Measurements from ENCODE around the gene FMNL3. TPM values are rescaled to one million over a fixed set of nuclear protein-coding genes. Genes with fewer than 3 reads are reported as not detected.
"Not testable (repeated sequence)": the region's sequence is repeated elsewhere in the genome, so short reads cannot be mapped to it uniquely, and the experiment has no call there.

The FMNL3 gene
- polyA plus RNA-seq, 4 donors, result 0.89 to 8.8 (median 4.1) TPM

DNA sequence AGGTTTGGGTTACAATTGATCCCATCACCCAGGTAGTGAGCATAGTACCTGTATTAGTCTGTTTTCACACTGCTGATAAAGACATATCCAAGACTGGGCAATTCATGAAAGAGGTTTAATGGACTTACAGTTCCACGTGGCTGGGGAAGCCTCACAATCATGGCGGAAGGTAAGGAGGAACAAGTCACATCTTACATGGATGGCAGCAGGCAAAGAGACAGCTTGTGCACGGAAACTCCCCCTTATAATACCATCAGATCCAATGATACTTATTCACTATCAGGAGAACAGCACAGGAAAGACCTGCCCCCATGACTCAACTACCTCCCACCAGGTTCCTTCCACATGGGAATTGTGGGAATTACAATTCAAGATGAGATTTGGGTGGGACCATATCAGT is 14.2 kb upstream of the FMNL3 start:
- not testable (repeated sequence) for H3K9me3 ChIP-seq (ENCODE audit: control insufficient read depth in 2 of 2, insufficient read depth in 1 of 2, low read depth in 1 of 2, low read length in 1 of 2); H3K27me3 ChIP-seq (ENCODE audit: control insufficient read depth in 3 of 3, insufficient read depth in 3 of 3, low read length in 3 of 3); H3K36me3 ChIP-seq (ENCODE audit: control insufficient read depth in 3 of 3, insufficient read depth in 2 of 3, low read depth in 1 of 3, low read length in 3 of 3); H3K27ac ChIP-seq (ENCODE audit: low read depth in 1 of 3, low read length in 2 of 3); FAIRE-seq; H3K4me1 ChIP-seq (ENCODE audit: control insufficient read depth in 3 of 3, insufficient read depth in 2 of 3, low read depth in 1 of 3, low read length in 2 of 3); H3K4me3 ChIP-seq (ENCODE audit: low read depth in 1 of 3, low read length in 3 of 3); DNase-seq
- WGBS, 3 donors, result 73 to 82% (median 82%) methylated on average over 3 of the region's 3 CpGs

- Histone ChIP-seq H3K27ac (ENCODE audit: low read depth in 1 of 3, low read length in 2 of 3) (no peak overlapping the region), H3K36me3 (ENCODE audit: control insufficient read depth in 3 of 3, insufficient read depth in 2 of 3, low read depth in 1 of 3, low read length in 3 of 3) (no peaks in the 10 kb centered on the region), H3K4me1 (ENCODE audit: control insufficient read depth in 3 of 3, insufficient read depth in 2 of 3, low read depth in 1 of 3, low read length in 2 of 3) (no peaks in the 10 kb centered on the region), H3K4me3 (ENCODE audit: low read depth in 1 of 3, low read length in 3 of 3) (no peak overlapping the region), H3K9me3 (ENCODE audit: control insufficient read depth in 2 of 2, insufficient read depth in 1 of 2, low read depth in 1 of 2, low read length in 1 of 2) (no peaks in the 10 kb centered on the region), H3K27me3 (ENCODE audit: control insufficient read depth in 3 of 3, insufficient read depth in 3 of 3, low read length in 3 of 3) (peaks cover 0 to 3% (median 0%) of the 10 kb centered on the region in 3 donors)
- DNase-seq, result no peak
- FAIRE-seq, result no peak
- 14 to 34% (median 26%) methylated on average over 1 of the region's 1 CpG for WGBS, 3 donors
Observed at GRCh38 chr12:49720214-49720613, 13.0 kb upstream of the FMNL3 start.

- 83 to 91% (median 87%) methylated on average over 3 of the region's 3 CpGs for WGBS, 3 donors
- not testable (repeated sequence) for H3K4me3 ChIP-seq (ENCODE audit: low read depth in 1 of 3, low read length in 3 of 3); H3K27ac ChIP-seq (ENCODE audit: low read depth in 1 of 3, low read length in 2 of 3)
Observed at GRCh38 chr12:49717800-49718199, 10.6 kb upstream of the FMNL3 start.

GRCh38 chr12:49716553-49716952 is 9.3 kb upstream of the FMNL3 start:
- 47 to 67% (median 62%) methylated on average over 2 of the region's 2 CpGs for WGBS, 3 donors

More at GRCh38 chr12:49717800-49718199, 10.6 kb upstream of the FMNL3 start:
- not testable (repeated sequence) for DNase-seq; H3K36me3 ChIP-seq (ENCODE audit: control insufficient read depth in 3 of 3, insufficient read depth in 2 of 3, low read depth in 1 of 3, low read length in 3 of 3); FAIRE-seq; H3K4me1 ChIP-seq (ENCODE audit: control insufficient read depth in 3 of 3, insufficient read depth in 2 of 3, low read depth in 1 of 3, low read length in 2 of 3); H3K27me3 ChIP-seq (ENCODE audit: control insufficient read depth in 3 of 3, insufficient read depth in 3 of 3, low read length in 3 of 3); H3K9me3 ChIP-seq (ENCODE audit: control insufficient read depth in 2 of 2, insufficient read depth in 1 of 2, low read depth in 1 of 2, low read length in 1 of 2)

GRCh38 chr12:49713952-49714351 is 6.7 kb upstream of the FMNL3 start:
- H3K27me3 ChIP-seq (ENCODE audit: control insufficient read depth in 3 of 3, insufficient read depth in 3 of 3, low read length in 3 of 3), result peaks cover 0 to 26% (median 0%) of the 10 kb centered on the region in 3 donors
- not testable (repeated sequence) for H3K4me3 ChIP-seq (ENCODE audit: low read depth in 1 of 3, low read length in 3 of 3); DNase-seq; FAIRE-seq; H3K9me3 ChIP-seq (ENCODE audit: control insufficient read depth in 2 of 2, insufficient read depth in 1 of 2, low read depth in 1 of 2, low read length in 1 of 2); H3K27ac ChIP-seq (ENCODE audit: low read depth in 1 of 3, low read length in 2 of 3); H3K36me3 ChIP-seq (ENCODE audit: control insufficient read depth in 3 of 3, insufficient read depth in 2 of 3, low read depth in 1 of 3, low read length in 3 of 3); H3K4me1 ChIP-seq (ENCODE audit: control insufficient read depth in 3 of 3, insufficient read depth in 2 of 3, low read depth in 1 of 3, low read length in 2 of 3)
- WGBS, 3 donors, result 96 to 100% (median 97%) methylated on average over 3 of the region's 3 CpGs

More at GRCh38 chr12:49716553-49716952, 9.3 kb upstream of the FMNL3 start:
- Histone ChIP-seq H3K4me3 (ENCODE audit: low read depth in 1 of 3, low read length in 3 of 3) (no peak overlapping the region), H3K27ac (ENCODE audit: low read depth in 1 of 3, low read length in 2 of 3) (no peak overlapping the region), H3K27me3 (ENCODE audit: control insufficient read depth in 3 of 3, insufficient read depth in 3 of 3, low read length in 3 of 3) (peaks cover 0 to 13% (median 0%) of the 10 kb centered on the region in 3 donors), H3K4me1 (ENCODE audit: control insufficient read depth in 3 of 3, insufficient read depth in 2 of 3, low read depth in 1 of 3, low read length in 2 of 3) (no peaks in the 10 kb centered on the region), H3K9me3 (ENCODE audit: control insufficient read depth in 2 of 2, insufficient read depth in 1 of 2, low read depth in 1 of 2, low read length in 1 of 2) (peaks cover 0 to 2% of the 10 kb centered on the region in 2 donors), H3K36me3 (ENCODE audit: control insufficient read depth in 3 of 3, insufficient read depth in 2 of 3, low read depth in 1 of 3, low read length in 3 of 3) (no peaks in the 10 kb centered on the region)
- DNase-seq (no peak), FAIRE-seq (no peak)

DNA sequence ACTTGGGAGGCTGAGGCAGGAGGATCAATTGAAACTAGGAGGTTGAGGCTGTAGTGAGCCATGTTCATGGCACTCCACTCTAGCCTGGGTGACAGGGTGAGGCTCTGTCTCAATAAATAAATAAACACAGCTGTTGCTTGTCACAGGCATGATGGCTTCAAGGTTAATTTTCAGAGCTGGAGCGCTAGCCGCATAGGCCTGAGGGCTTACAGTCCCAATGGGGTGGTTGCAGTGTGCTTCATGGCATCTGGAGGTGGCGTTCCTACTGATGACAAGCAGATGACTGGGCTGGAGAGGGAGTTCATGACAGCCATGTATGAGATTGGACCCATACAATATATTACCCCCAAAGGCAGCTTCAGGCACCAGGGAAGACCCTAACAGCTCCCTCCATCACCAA is 1.6 kb upstream of the FMNL3 start:
- DNase-seq (no peak), FAIRE-seq (no peak)
- Histone ChIP-seq H3K27me3 (ENCODE audit: control insufficient read depth in 3 of 3, insufficient read depth in 3 of 3, low read length in 3 of 3) (peaks cover 0 to 56% (median 0%) of the 10 kb centered on the region in 3 donors), H3K4me3 (ENCODE audit: low read depth in 1 of 3, low read length in 3 of 3) (no peak overlapping the region), H3K36me3 (ENCODE audit: control insufficient read depth in 3 of 3, insufficient read depth in 2 of 3, low read depth in 1 of 3, low read length in 3 of 3) (no peaks in the 10 kb centered on the region), H3K4me1 (ENCODE audit: control insufficient read depth in 3 of 3, insufficient read depth in 2 of 3, low read depth in 1 of 3, low read length in 2 of 3) (no peaks in the 10 kb centered on the region), H3K27ac (ENCODE audit: low read depth in 1 of 3, low read length in 2 of 3) (no peak overlapping the region), H3K9me3 (ENCODE audit: control insufficient read depth in 2 of 2, insufficient read depth in 1 of 2, low read depth in 1 of 2, low read length in 1 of 2) (peaks cover 0 to 2% of the 10 kb centered on the region in 2 donors)
- 80 to 92% (median 90%) methylated on average over 3 of the region's 3 CpGs for WGBS, 3 donors

- no peak overlapping the region for H3K4me3 ChIP-seq (ENCODE audit: low read depth in 1 of 3, low read length in 3 of 3)
- FAIRE-seq, result no peak
Observed at GRCh38 chr12:49707812-49708147, 575 bp upstream of the FMNL3 start.

DNA sequence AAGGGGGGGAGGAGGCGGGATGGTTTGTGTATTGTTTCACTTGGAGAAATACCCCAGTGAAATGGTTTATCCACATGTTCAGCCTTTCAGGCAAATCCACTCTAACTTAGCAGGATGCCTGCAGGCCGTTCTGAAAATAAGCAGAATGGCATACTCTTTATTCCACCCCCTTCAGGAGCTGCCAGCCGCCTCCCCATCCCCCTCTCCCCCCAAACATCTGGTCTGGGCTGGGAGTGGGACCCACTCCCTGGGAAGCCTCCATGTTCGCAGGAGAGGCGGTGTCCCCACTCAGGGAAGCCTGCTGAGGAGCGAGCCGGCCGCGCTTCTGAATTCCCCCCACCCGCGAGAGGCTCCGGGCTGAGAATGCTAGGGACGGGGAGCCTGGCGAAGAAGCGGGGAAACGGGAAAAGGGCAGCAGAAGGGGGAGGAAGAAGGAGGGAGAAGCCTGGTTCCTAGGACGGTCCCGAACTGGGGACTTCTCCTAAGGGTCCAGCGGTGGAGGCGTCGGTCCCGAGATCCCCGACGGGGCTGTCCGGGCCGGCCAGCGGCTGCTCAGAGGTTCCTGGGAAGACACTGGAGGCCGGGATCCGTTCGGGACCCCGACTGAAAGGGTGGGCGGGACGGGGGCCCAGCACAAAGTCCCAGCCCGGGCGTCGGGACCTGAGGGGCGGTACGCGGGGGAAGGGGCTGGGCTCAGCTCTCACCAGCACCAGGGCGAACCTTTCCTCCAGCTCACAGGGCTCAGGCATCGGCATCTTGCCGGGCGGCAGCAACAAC is 666 bp downstream of the FMNL3 start:
- H3K4me3 ChIP-seq (ENCODE audit: low read depth in 1 of 3, low read length in 3 of 3), result peak overlapping the region; percentile 63 to 84 (median 68)
- no peaks in the 10 kb centered on the region for H3K36me3 ChIP-seq (ENCODE audit: control insufficient read depth in 3 of 3, insufficient read depth in 2 of 3, low read depth in 1 of 3, low read length in 3 of 3)
- peak in 1 of 2 donors; percentile 46 for DNase-seq
- no peak for FAIRE-seq
- H3K9me3 ChIP-seq (ENCODE audit: control insufficient read depth in 2 of 2, insufficient read depth in 1 of 2, low read depth in 1 of 2, low read length in 1 of 2), result no peaks in the 10 kb centered on the region
- H3K27ac ChIP-seq (ENCODE audit: low read depth in 1 of 3, low read length in 2 of 3), result peak overlapping the region; percentile 34 to 80 (median 71)
- H3K4me1 ChIP-seq (ENCODE audit: control insufficient read depth in 3 of 3, insufficient read depth in 2 of 3, low read depth in 1 of 3, low read length in 2 of 3), result peaks cover 0 to 9% (median 0%) of the 10 kb centered on the region in 3 donors
- peaks cover 0 to 58% (median 0%) of the 10 kb centered on the region in 3 donors for H3K27me3 ChIP-seq (ENCODE audit: control insufficient read depth in 3 of 3, insufficient read depth in 3 of 3, low read length in 3 of 3)
- WGBS, 3 donors, result 4 to 12% (median 9%) methylated on average over 38 to 43 of the region's 43 CpGs

More at GRCh38 chr12:49707812-49708147, 575 bp upstream of the FMNL3 start:
- no peak for DNase-seq
- 42 to 59% (median 58%) methylated on average over 11 of the region's 11 CpGs for WGBS, 3 donors
- Histone ChIP-seq H3K27me3 (ENCODE audit: control insufficient read depth in 3 of 3, insufficient read depth in 3 of 3, low read length in 3 of 3) (peaks cover 0 to 66% (median 0%) of the 10 kb centered on the region in 3 donors), H3K27ac (ENCODE audit: low read depth in 1 of 3, low read length in 2 of 3) (no peak overlapping the region), H3K4me1 (ENCODE audit: control insufficient read depth in 3 of 3, insufficient read depth in 2 of 3, low read depth in 1 of 3, low read length in 2 of 3) (peaks cover 0 to 9% (median 0%) of the 10 kb centered on the region in 3 donors), H3K36me3 (ENCODE audit: control insufficient read depth in 3 of 3, insufficient read depth in 2 of 3, low read depth in 1 of 3, low read length in 3 of 3) (no peaks in the 10 kb centered on the region), H3K9me3 (ENCODE audit: control insufficient read depth in 2 of 2, insufficient read depth in 1 of 2, low read depth in 1 of 2, low read length in 1 of 2) (no peaks in the 10 kb centered on the region)

Measured in small intestine (tissue), 7 donors.